Measurements from ENCODE around the gene ARHGEF28.

GRCh38 chr5:73977146-73977545 is 351.1 kb downstream of the ARHGEF28 start:
- TF ChIP-seq EZH2 (IDR thresholded peaks at IDR 0.05; ENCODE audit: borderline replicate concordance) (no peak), CTCF (IDR thresholded peaks at IDR 0.05; ENCODE audit: poor library complexity) (no peak), EZH2phosphoT487 (IDR thresholded peaks at IDR 0.05; ENCODE audit: low read depth, severe bottlenecking, unreplicated experiment) (no peak)
